A673 (cell line): Measurements from ENCODE around the gene ARHGEF9. TPM values are rescaled to one million over a fixed set of nuclear protein-coding genes. Genes with fewer than 3 reads are reported as not detected.
"Not testable (repeated sequence)": the region's sequence is repeated elsewhere in the genome, so short reads cannot be mapped to it uniquely, and the experiment has no call there.

Experiments used
- Bru-seq: library from RNA; stranded (reverse); fragments of 400-500 nt; gene quantifications from one replicate; lab custom pipeline; 2021; lab: Mats Ljungman, UMichigan
- BruChase-seq, 2 experiments: library from RNA; stranded (reverse); fragments of 400-500 nt; gene quantifications; one replicate each; lab custom pipeline; 2021; lab: Mats Ljungman, UMichigan
- BruUV-seq: library from RNA; stranded (reverse); fragments of 400-500 nt; replicated peaks from 2 replicates; lab custom pipeline; 2021; lab: Mats Ljungman, UMichigan
- CTCF ChIA-PET: fragments of 300-600 bp; sonication (Branson Sonifier 250); formaldehyde crosslinking; loops from one replicate; lab custom pipeline; 2022; ENCODE audit warnings: antibody characterized with exemption; lab: Charles Lee
- POLR2A ChIA-PET: fragments of 300-600 bp; sonication (Branson Sonifier 250); formaldehyde crosslinking; loops from one replicate; lab custom pipeline; 2022; ENCODE audit warnings: antibody characterized with exemption; ENCODE audit not compliant: low non-redundant PET; lab: Charles Lee
- DNase-seq: peaks from one replicate; pipeline ENCODE4 v3.0.0-alpha.2; 2015; ENCODE audit warnings: low spot score
- H3K27ac ChIP-seq: fragments of 200-600 bp; sonication (generic); 2 replicates; pipeline ENCODE4 v1.5.1; 2016; ENCODE audit warnings: mixed run types, low read depth, mild to moderate bottlenecking, mixed read lengths, antibody characterized with exemption, low read length; ENCODE audit not compliant: poor library complexity, severe bottlenecking
- H3K27me3 ChIP-seq: fragments of 200-600 bp; sonication (generic); replicated peaks from 2 replicates; pipeline ENCODE4 v1.6.1; 2017; ENCODE audit warnings: mixed run types, low read depth, mild to moderate bottlenecking, mixed read lengths, antibody characterized with exemption, low read length; ENCODE audit not compliant: insufficient read depth, poor library complexity
- H3K36me3 ChIP-seq: fragments of 200-600 bp; sonication (generic); 2 replicates; pipeline ENCODE4 v1.6.1; 2016; ENCODE audit warnings: mixed run types, mild to moderate bottlenecking, mixed read lengths, antibody characterized with exemption, low read length; ENCODE audit not compliant: insufficient read depth, poor library complexity, severe bottlenecking
- H3K4me1 ChIP-seq: fragments of 200-600 bp; sonication (generic); 2 replicates; pipeline ENCODE4 v1.6.1; 2017; ENCODE audit warnings: mixed run types, mild to moderate bottlenecking, mixed read lengths, antibody characterized with exemption, low read length; ENCODE audit not compliant: insufficient read depth, poor library complexity, severe bottlenecking
- H3K4me3 ChIP-seq: fragments of 200-600 bp; sonication (generic); 2 replicates; pipeline ENCODE4 v1.5.1; 2016; ENCODE audit warnings: low read depth, mixed run types, mild to moderate bottlenecking, mixed read lengths, low read length; ENCODE audit not compliant: poor library complexity, severe bottlenecking
- H3K9me3 ChIP-seq: fragments of 200-600 bp; sonication (generic); 2 replicates; pipeline ENCODE4 v1.6.1; 2016; ENCODE audit warnings: mixed run types, low read depth, mild to moderate bottlenecking, mixed read lengths, antibody characterized with exemption, low read length; ENCODE audit not compliant: poor library complexity, severe bottlenecking
- CTCF ChIP-seq: fragments of 300-800, 200-600 bp; sonication (generic); conservative IDR thresholded peaks from 2 replicates; pipeline ENCODE4 v1.5.1; 2017; ENCODE audit warnings: low read depth, mild to moderate bottlenecking, antibody characterized with exemption, low read length, moderate library complexity, mixed read lengths
- EZH2 ChIP-seq: fragments of 200-600 bp; sonication (generic); IDR thresholded peaks from 2 replicates; pipeline ENCODE4 v1.6.1; 2017; ENCODE audit warnings: borderline replicate concordance, low read depth, mild to moderate bottlenecking, mixed read lengths, antibody characterized with exemption, low read length; ENCODE audit not compliant: poor library complexity, severe bottlenecking
- intact Hi-C: fragments of 100-400 bp; cut with micrococcal nuclease; formaldehyde crosslinking; loops from one replicate; pipeline ENCODE4 v1.10.0; 2022; ENCODE audit not compliant: unreplicated experiment
- long read RNA-seq: library from polyadenylated mRNA; stranded (forward); transcript quantifications from one replicate; pipeline ENCODE4 v2.0.0, GENCODE V29; 2022
- total RNA-seq: library from RNA; stranded (reverse); gene quantifications from 2 replicates; pipeline ENCODE4 v1.2.3, GENCODE V29; 2021

ARHGEF9 gene
- total RNA-seq (8.9 and 10.3 TPM in 2 replicates), Bru-seq, nascent RNA (percentile 46 among the genes with signal in this experiment), BruChase-seq, experiment 1, labeled RNA remaining after a 2-hour chase (percentile 44 among the genes with signal in this experiment), BruChase-seq, experiment 2, labeled RNA remaining after a 6-hour chase (percentile 49 among the genes with signal in this experiment)
- long read RNA-seq, full-length matches to known transcripts: 3 of 9 reads
- long read RNA-seq, partial matches to known transcripts: 4 of 9 reads
- long read RNA-seq, other reads (novel, unspliced or antisense): 2 of 9 reads

- Histone ChIP-seq H3K9me3 (peaks cover 9% of the 10 kb centered on the region), H3K36me3 (no peaks in the 10 kb centered on the region), H3K27ac (no peak within 1 kb of the TSS), H3K4me1 (no peaks in the 10 kb centered on the region), H3K4me3 (no peak within 1 kb of the TSS), H3K27me3 (no peaks in the 10 kb centered on the region)
- BruUV-seq: no TSS peak
- CTCF ChIA-PET: no interaction called here
- intact Hi-C loops: no loop called here
- TF ChIP-seq CTCF (no peak), EZH2 (no peak)
- POLR2A ChIA-PET: no interaction called here
- no peak for DNase-seq
These were observed at the start of gene ARHGEF9 for GRCh38 chrX:63784902-63785707. Gene ARHGEF9 (minus strand): TSS chrX:63785214. CDS start chrX:63785145, 69 bp downstream.

- intact Hi-C loops: not testable (repeated sequence)
These were observed 40.4 kb upstream of the ARHGEF9 start for GRCh38 chrX:63825446-63825845.

GRCh38 chrX:63818156-63818555 lies 33.1 kb upstream of the ARHGEF9 start:
- TF ChIP-seq CTCF (no peak), EZH2 (no peak)
- CTCF ChIA-PET: no interaction called here

More at GRCh38 chrX:63825446-63825845, 40.4 kb upstream of the ARHGEF9 start:
- DNase-seq, POLR2A ChIA-PET, H3K4me3 ChIP-seq, H3K36me3 ChIP-seq, H3K27me3 ChIP-seq, H3K27ac ChIP-seq, H3K4me1 ChIP-seq, CTCF ChIA-PET, BruUV-seq: not testable (repeated sequence)
- peaks cover 17% of the 10 kb centered on the region for H3K9me3 ChIP-seq

More at GRCh38 chrX:63818156-63818555, 33.1 kb upstream of the ARHGEF9 start:
- Histone ChIP-seq H3K36me3 (no peaks in the 10 kb centered on the region), H3K4me1 (no peaks in the 10 kb centered on the region), H3K4me3 (no peak overlapping the region), H3K9me3 (peaks cover 5% of the 10 kb centered on the region), H3K27ac (no peak overlapping the region), H3K27me3 (no peaks in the 10 kb centered on the region)
- intact Hi-C loops: no loop called here
- no TSS peak for BruUV-seq
- no peak for DNase-seq
- POLR2A ChIA-PET: no interaction called here
